Uterus (tissue), 2 donors: ENCODE results near the gene TPH2.

ENCODE experiments used
- POLR2A ChIP-seq, 2 donors: fragments of 450-650 bp; IDR thresholded peaks; one replicate each; pipeline ENCODE4 v1.6.1; 2016; ENCODE audit warnings: antibody characterized with exemption in 2 of 2, mild to moderate bottlenecking in 1 of 2, moderate library complexity in 1 of 2
- TF ChIP-seq, protein P1 (sequence below), 4 experiments: fragments of 200-600 bp in 2 of 4; fragments of 450-650 bp in 2 of 4; sonication (generic) in 2 of 4; IDR thresholded peaks; one replicate each; pipeline ENCODE4 v1.5.1; 2016 to 2019; ENCODE audit warnings: antibody characterized with exemption in 4 of 4, mild to moderate bottlenecking in 2 of 4, moderate library complexity in 1 of 4

DNA sequence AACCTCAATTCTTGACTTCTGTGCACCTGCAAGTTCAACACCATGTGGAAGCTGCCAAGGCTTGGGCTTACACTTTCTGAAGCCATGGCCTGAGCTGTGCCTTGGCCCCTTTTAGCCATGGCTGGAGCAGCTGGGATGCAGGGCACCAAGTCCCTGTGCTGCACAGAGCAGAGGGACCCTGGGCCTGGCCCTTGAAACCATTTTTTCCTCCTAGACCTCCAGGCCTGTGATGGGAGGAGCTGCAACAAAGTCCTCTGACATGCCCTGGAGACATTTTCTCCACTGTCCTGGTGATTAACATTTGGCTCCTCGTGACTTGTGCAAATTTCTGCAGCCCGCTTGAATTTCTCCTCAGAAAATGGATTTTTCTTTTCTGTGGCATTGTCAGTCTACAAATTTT, 132.4 kb downstream of the TPH2 start:
- TF ChIP-seq, protein P1, sequence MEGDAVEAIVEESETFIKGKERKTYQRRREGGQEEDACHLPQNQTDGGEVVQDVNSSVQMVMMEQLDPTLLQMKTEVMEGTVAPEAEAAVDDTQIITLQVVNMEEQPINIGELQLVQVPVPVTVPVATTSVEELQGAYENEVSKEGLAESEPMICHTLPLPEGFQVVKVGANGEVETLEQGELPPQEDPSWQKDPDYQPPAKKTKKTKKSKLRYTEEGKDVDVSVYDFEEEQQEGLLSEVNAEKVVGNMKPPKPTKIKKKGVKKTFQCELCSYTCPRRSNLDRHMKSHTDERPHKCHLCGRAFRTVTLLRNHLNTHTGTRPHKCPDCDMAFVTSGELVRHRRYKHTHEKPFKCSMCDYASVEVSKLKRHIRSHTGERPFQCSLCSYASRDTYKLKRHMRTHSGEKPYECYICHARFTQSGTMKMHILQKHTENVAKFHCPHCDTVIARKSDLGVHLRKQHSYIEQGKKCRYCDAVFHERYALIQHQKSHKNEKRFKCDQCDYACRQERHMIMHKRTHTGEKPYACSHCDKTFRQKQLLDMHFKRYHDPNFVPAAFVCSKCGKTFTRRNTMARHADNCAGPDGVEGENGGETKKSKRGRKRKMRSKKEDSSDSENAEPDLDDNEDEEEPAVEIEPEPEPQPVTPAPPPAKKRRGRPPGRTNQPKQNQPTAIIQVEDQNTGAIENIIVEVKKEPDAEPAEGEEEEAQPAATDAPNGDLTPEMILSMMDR (IDR thresholded peaks at IDR 0.05) = no peak
- no peak for TF ChIP-seq POLR2A (IDR thresholded peaks at IDR 0.05)
